ENCODE results near the gene MED15. TPM values are rescaled to one million over a fixed set of nuclear protein-coding genes. Genes with fewer than 3 reads are reported as not detected.

MED15 gene
- total RNA-seq, 1 donor from 2014 or later = 83.6 TPM

GRCh38 chr22:20463324-20464095 is 43.9 kb upstream of the MED15 start:
- Mint-ChIP-seq H3K36me3 (ENCODE audit: unreplicated experiment) (no peaks in the 10 kb centered on the region), H3K27ac (ENCODE audit: unreplicated experiment) (peak overlapping the region; percentile 33), H3K4me3 (ENCODE audit: unreplicated experiment) (no peak overlapping the region), H3K4me1 (ENCODE audit: low read depth, unreplicated experiment) (peaks cover 29% of the 10 kb centered on the region), H3K9me3 (ENCODE audit: unreplicated experiment) (peaks cover 11% of the 10 kb centered on the region), H3K27me3 (ENCODE audit: unreplicated experiment) (peaks cover 2% of the 10 kb centered on the region)
- DNase-seq = peak; percentile 38
- no peak for TF ChIP-seq CTCF (IDR thresholded peaks at IDR 0.05; ENCODE audit: partially characterized antibody, unreplicated experiment)

- Mint-ChIP-seq H3K4me3 (ENCODE audit: unreplicated experiment) (no peak overlapping the region), H3K36me3 (ENCODE audit: unreplicated experiment) (no peaks in the 10 kb centered on the region), H3K9me3 (ENCODE audit: unreplicated experiment) (peaks cover 11% of the 10 kb centered on the region), H3K4me1 (ENCODE audit: low read depth, unreplicated experiment) (peaks cover 33% of the 10 kb centered on the region), H3K27ac (ENCODE audit: unreplicated experiment) (no peak overlapping the region), H3K27me3 (ENCODE audit: unreplicated experiment) (peaks cover 2% of the 10 kb centered on the region)
- no peak for DNase-seq
- no peak for TF ChIP-seq CTCF (IDR thresholded peaks at IDR 0.05; ENCODE audit: partially characterized antibody, unreplicated experiment)
Measured at GRCh38 chr22:20464096-20464614, 43.3 kb upstream of the MED15 start.

DNA sequence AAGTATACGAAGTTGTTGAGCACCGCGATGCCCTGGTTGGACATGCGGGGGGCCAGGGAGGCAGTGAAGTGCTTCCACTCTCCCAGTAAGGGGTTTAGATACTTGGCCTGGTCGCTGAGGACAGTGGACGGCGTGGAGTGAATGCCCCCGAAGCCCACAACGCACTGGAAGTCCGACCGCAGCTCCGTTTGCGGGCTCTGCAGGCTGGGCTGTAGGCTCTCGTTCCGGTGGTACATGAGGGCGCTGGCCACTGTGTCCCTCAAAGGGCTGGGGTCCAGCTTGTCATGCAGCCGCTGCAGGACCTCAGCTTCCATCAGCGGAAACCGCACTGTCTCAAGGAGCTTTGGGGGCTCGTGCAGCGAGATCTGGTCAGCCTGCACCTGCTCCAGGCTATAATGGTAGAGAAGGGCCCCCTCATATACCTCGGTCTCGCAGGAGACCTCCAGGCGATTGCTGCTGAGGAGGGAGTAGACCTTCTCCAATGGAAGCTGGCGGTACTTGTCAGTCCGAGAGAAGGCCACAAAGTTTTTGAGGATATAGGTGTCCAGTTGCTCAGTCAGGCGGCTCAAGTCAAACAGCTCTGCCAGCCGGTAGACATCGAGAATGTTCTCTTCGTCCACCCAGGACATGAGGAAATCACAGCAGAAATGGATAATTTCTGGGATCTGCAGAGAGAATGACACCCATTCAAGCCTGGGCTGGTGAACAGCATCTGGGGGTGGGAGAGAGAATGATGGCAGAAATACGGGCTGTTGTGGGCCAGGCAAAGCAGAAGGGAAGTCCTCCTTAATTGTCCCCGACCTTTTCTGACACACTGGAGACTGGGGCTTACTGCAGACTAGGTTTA is 42.3 kb upstream of the MED15 start:
- Mint-ChIP-seq H3K9me3 (ENCODE audit: unreplicated experiment) (peaks cover 11% of the 10 kb centered on the region), H3K4me1 (ENCODE audit: low read depth, unreplicated experiment) (peaks cover 32% of the 10 kb centered on the region)

GRCh38 chr22:20465759-20466077 is 41.7 kb upstream of the MED15 start:
- no peak for DNase-seq
- Mint-ChIP-seq H3K27ac (ENCODE audit: unreplicated experiment) (no peak overlapping the region), H3K4me3 (ENCODE audit: unreplicated experiment) (no peak overlapping the region), H3K9me3 (ENCODE audit: unreplicated experiment) (peaks cover 10% of the 10 kb centered on the region), H3K4me1 (ENCODE audit: low read depth, unreplicated experiment) (peaks cover 32% of the 10 kb centered on the region), H3K36me3 (ENCODE audit: unreplicated experiment) (no peaks in the 10 kb centered on the region), H3K27me3 (ENCODE audit: unreplicated experiment) (peaks cover 2% of the 10 kb centered on the region)
- no peak for TF ChIP-seq CTCF (IDR thresholded peaks at IDR 0.05; ENCODE audit: partially characterized antibody, unreplicated experiment)

More for the DNA sequence above, 42.3 kb upstream of the MED15 start:
- no peak for TF ChIP-seq CTCF (IDR thresholded peaks at IDR 0.05; ENCODE audit: partially characterized antibody, unreplicated experiment)
- Mint-ChIP-seq H3K4me3 (ENCODE audit: unreplicated experiment) (no peak overlapping the region), H3K36me3 (ENCODE audit: unreplicated experiment) (no peaks in the 10 kb centered on the region), H3K27ac (ENCODE audit: unreplicated experiment) (no peak overlapping the region), H3K27me3 (ENCODE audit: unreplicated experiment) (peaks cover 2% of the 10 kb centered on the region)
- DNase-seq = no peak
